ENCODE data around the gene NUP214. TPM values are rescaled to one million over a fixed set of nuclear protein-coding genes. Genes with fewer than 3 reads are reported as not detected.

Gene NUP214
- total and polyA plus RNA-seq, 2 of the 4 experiments (the other 2 are of a cell fraction), result 7.9 to 13.4 TPM

DNA sequence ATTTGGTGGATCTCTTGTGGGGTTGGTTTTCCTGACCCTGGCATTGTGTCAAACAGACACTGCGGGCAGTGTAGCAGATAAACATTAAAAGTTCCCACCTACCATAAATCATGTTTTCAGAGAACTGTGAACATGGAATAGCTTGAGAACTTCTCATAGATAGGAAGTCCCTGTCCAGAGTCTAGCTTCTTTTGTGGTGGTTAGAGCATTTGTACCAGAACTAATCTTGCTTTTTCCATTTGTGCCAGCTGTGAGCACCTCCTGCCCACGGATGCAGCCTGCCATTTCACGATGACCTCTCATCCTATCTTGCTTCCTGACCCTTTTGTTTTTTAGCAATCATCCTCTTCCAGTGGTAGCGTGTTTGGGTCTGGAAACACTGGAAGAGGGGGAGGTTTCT is 89.5 kb downstream of the NUP214 start:
- Histone ChIP-seq H3K9me1 (ENCODE audit: insufficient read depth, low read length) (peaks cover 6% of the 10 kb centered on the region; the same call in 1 of the 2 replicates), H4K5ac (ENCODE audit: low read depth, low read length) (no peak overlapping the region), H2BK5ac (ENCODE audit: low read depth, low read length, poor library complexity, severe bottlenecking) (no peak overlapping the region), H3K9ac (ENCODE audit: low read depth, low read length) (no peak overlapping the region), H3K4ac (ENCODE audit: low read depth, low read length) (no peak overlapping the region), H2BK15ac (ENCODE audit: low read depth, low read length) (no peak overlapping the region), H3K36me3 (ENCODE audit: control insufficient read depth, insufficient read depth, low read length) (peaks cover 15% of the 10 kb centered on the region), H4K91ac (ENCODE audit: insufficient read depth, low read depth, low read length) (no peak overlapping the region), H2AK9ac (replicated peaks; ENCODE audit: low read depth, low read length, poor library complexity) (no peak overlapping the region), H3K79me1 (ENCODE audit: low read depth in 1 of 2, low read length in 2 of 2) (peaks cover 0 to 7% of the 10 kb centered on the region in 2 experiments; a peak in 2 of 4 replicates), H3K23ac (ENCODE audit: low read depth, low read length) (no peak overlapping the region), H3K14ac (replicated peaks; ENCODE audit: low read depth, low read length) (no peak overlapping the region), H2BK120ac (ENCODE audit: low read depth, low read length) (no peak overlapping the region), H3K56ac (ENCODE audit: extremely low read depth, insufficient read depth, low read length) (no peak overlapping the region), H3K27ac (ENCODE audit: insufficient read depth, low read length) (no peak overlapping the region), H3K4me2 (ENCODE audit: low read depth, low read length) (no peak overlapping the region), H3K4me1 (ENCODE audit: control insufficient read depth, insufficient read depth, low read length) (no peaks in the 10 kb centered on the region; the same call in 1 of the 2 replicates), H2BK20ac (ENCODE audit: low read depth, low read length) (no peak overlapping the region), H2AFZ (replicated peaks; ENCODE audit: low read length, poor library complexity) (no peak overlapping the region), H3K9me3 (ENCODE audit: control insufficient read depth, insufficient read depth, low read length) (no peaks in the 10 kb centered on the region), H3K27me3 (ENCODE audit: control insufficient read depth, insufficient read depth, low read length) (no peaks in the 10 kb centered on the region), H4K20me1 (ENCODE audit: insufficient read depth, low read length) (peaks cover 5% of the 10 kb centered on the region; the same call in 1 of the 2 replicates), H3K18ac (ENCODE audit: low read depth, low read length) (no peak overlapping the region), H4K8ac (ENCODE audit: low read depth in 2 of 2, low read length in 2 of 2) (no peak overlapping the region), H3K4me3 (ENCODE audit: insufficient read depth, low read depth, low read length) (no peak overlapping the region), H2AK5ac (ENCODE audit: low read depth, low read length) (no peak overlapping the region)
- ATAC-seq (ENCODE audit: low read depth) (no peak), DNase-seq (no peak)
- dilution Hi-C loops (cut with HindIII; ENCODE audit: low sequenced_read_pairs, unreplicated experiment), result no loop called here
- ChIA-PET CTCF (interaction anchor here (0.9 kb wide), 1 partner anchor 11 kb away, joined by 3 read pairs; no protein-coding TSS in a partner anchor), POLR2A (ENCODE audit: unreplicated experiment) (no interaction called here)
- intact Hi-C loops (cut with micrococcal nuclease), result no loop called here
- WGBS, 2 experiments (ENCODE audit: extremely low coverage in 2 of 2, insufficient read length in 1 of 2), result no CpG with 5 or more reads among the region's 4 CpGs
- BruUV-seq (replicated peaks), result no TSS peak
- in situ Hi-C loops (cut with MboI; ENCODE audit: low sequenced_read_pairs), result no loop called here
- TF ChIP-seq SMC3 (IDR thresholded peaks at IDR 0.05; ENCODE audit: low read depth, low read length), result no peak
- TF ChIP-seq RAD21 (IDR thresholded peaks at IDR 0.05; ENCODE audit: low read length), result no peak
- TF ChIP-seq POLR2A (IDR thresholded peaks at IDR 0.05; ENCODE audit: low read depth, low read length), result no peak
- no peak for TF ChIP-seq RFX5 (IDR thresholded peaks at IDR 0.05; ENCODE audit: low read depth, low read length)
- TF ChIP-seq, protein P1, sequence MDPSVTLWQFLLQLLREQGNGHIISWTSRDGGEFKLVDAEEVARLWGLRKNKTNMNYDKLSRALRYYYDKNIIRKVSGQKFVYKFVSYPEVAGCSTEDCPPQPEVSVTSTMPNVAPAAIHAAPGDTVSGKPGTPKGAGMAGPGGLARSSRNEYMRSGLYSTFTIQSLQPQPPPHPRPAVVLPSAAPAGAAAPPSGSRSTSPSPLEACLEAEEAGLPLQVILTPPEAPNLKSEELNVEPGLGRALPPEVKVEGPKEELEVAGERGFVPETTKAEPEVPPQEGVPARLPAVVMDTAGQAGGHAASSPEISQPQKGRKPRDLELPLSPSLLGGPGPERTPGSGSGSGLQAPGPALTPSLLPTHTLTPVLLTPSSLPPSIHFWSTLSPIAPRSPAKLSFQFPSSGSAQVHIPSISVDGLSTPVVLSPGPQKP (IDR thresholded peaks at IDR 0.05; ENCODE audit: borderline replicate concordance, low read depth, low read length), result no peak
